CD14-positive monocyte (primary cell): ENCODE data around the gene VTI1A. TPM values are rescaled to one million over a fixed set of nuclear protein-coding genes. Genes with fewer than 3 reads are reported as not detected.

ENCODE experiments used
- DNase-seq, 3 donors: peaks; one replicate each; pipeline ENCODE4 v3.0.0-alpha.2; 2011 to 2022
- H2AFZ ChIP-seq: 2 replicates; pipeline ENCODE4 v1.6.0; 2012; ENCODE audit warnings: mild to moderate bottlenecking, low read depth, low read length, inconsistent platforms; ENCODE audit not compliant: insufficient read depth, poor library complexity, severe bottlenecking
- H3K27ac ChIP-seq, 2 donors: 1 replicate in 1 of 2; 2 replicates in 1 of 2; pipeline ENCODE4 v1.5.1; 2012 to 2013; ENCODE audit warnings: low read length in 2 of 2, control low read depth in 1 of 2, inconsistent platforms in 1 of 2, low read depth in 1 of 2, mild to moderate bottlenecking in 1 of 2
- H3K27me3 ChIP-seq, 2 donors: one replicate each; pipeline versions ENCODE4 v1.6.0 to v1.6.1; 2011 to 2013; ENCODE audit warnings: low read length in 2 of 2; ENCODE audit not compliant: control insufficient read depth in 2 of 2, insufficient read depth in 2 of 2
- H3K36me3 ChIP-seq, 2 donors: replicated peaks in 1 of 2; 1 replicate in 1 of 2; 2 replicates in 1 of 2; pipeline versions ENCODE4 v1.5.1 to v1.6.1; 2012 to 2013; ENCODE audit warnings: low read length in 2 of 2, control low read depth in 1 of 2, inconsistent platforms in 1 of 2, mild to moderate bottlenecking in 1 of 2; ENCODE audit not compliant: insufficient read depth in 2 of 2, control insufficient read depth in 1 of 2
- H3K4me1 ChIP-seq, 2 donors: 1 replicate in 1 of 2; 2 replicates in 1 of 2; pipeline versions ENCODE4 v1.5.1 to v1.6.1; 2012 to 2013; ENCODE audit warnings: low read length in 2 of 2, control low read depth in 1 of 2, inconsistent platforms in 1 of 2, mild to moderate bottlenecking in 1 of 2, moderate library complexity in 1 of 2; ENCODE audit not compliant: insufficient read depth in 2 of 2, control insufficient read depth in 1 of 2
- H3K4me2 ChIP-seq: replicated peaks from 2 replicates; pipeline ENCODE3; 2012; ENCODE audit warnings: low read length, moderate library complexity, mild to moderate bottlenecking; ENCODE audit not compliant: poor library complexity, severe bottlenecking; ENCODE audit errors: extremely low read depth
- H3K4me3 ChIP-seq, 3 experiments: fragments of 200-600 bp in 1 of 3; sonication (generic) in 1 of 3; replicated peaks in 1 of 3; 1 replicate in 2 of 3; 2 replicates in 1 of 3; pipeline ENCODE4 v1.5.1; 2011 to 2013; ENCODE audit warnings: low read length in 3 of 3, mild to moderate bottlenecking in 3 of 3, control low read depth in 2 of 3, low read depth in 2 of 3, inconsistent platforms in 1 of 3, moderate library complexity in 1 of 3
- H3K79me2 ChIP-seq: 2 replicates; pipeline ENCODE4 v1.6.0; 2012; ENCODE audit warnings: mild to moderate bottlenecking, control low read depth, inconsistent platforms, low read length, moderate library complexity; ENCODE audit not compliant: insufficient read depth
- H3K9ac ChIP-seq: 2 replicates; pipeline ENCODE4 v1.6.0; 2017; ENCODE audit warnings: low read length, mild to moderate bottlenecking; ENCODE audit not compliant: insufficient read depth, poor library complexity, severe bottlenecking
- H3K9me3 ChIP-seq, 2 donors: replicated peaks in 1 of 2; 1 replicate in 1 of 2; 2 replicates in 1 of 2; pipeline versions ENCODE4 v1.5.1 to v1.6.1; 2012 to 2013; ENCODE audit warnings: low read length in 2 of 2, control low read depth in 1 of 2; ENCODE audit not compliant: control insufficient read depth in 1 of 2, insufficient read depth in 1 of 2
- H4K20me1 ChIP-seq: 2 replicates; pipeline ENCODE4 v1.6.0; 2012; ENCODE audit warnings: mild to moderate bottlenecking, low read length, control low read depth, moderate library complexity; ENCODE audit not compliant: insufficient read depth
- H3K27ac Mint-ChIP-seq, 7 donors: one replicate each; pipeline ENCODE4 v1.8.0; 2020; ENCODE audit warnings: mild to moderate bottlenecking in 7 of 7, mixed read lengths in 7 of 7, moderate library complexity in 6 of 7, inconsistent platforms in 2 of 7
- H3K27me3 Mint-ChIP-seq, 3 donors: one replicate each; pipeline ENCODE4 v1.8.0; 2021 to 2022; ENCODE audit warnings: low read depth in 3 of 3, mild to moderate bottlenecking in 3 of 3, mixed read lengths in 3 of 3, moderate library complexity in 3 of 3, inconsistent platforms in 1 of 3
- H3K36me3 Mint-ChIP-seq, 2 donors: one replicate each; pipeline ENCODE4 v1.8.0; 2020; ENCODE audit warnings: mixed read lengths in 2 of 2, inconsistent platforms in 1 of 2, mild to moderate bottlenecking in 1 of 2
- H3K4me1 Mint-ChIP-seq: one replicate; pipeline ENCODE4 v1.8.0; 2020; ENCODE audit warnings: mild to moderate bottlenecking, mixed read lengths
- H3K4me3 Mint-ChIP-seq, 2 donors: one replicate each; pipeline ENCODE4 v1.8.0; 2020; ENCODE audit warnings: mild to moderate bottlenecking in 2 of 2, mixed read lengths in 2 of 2, moderate library complexity in 1 of 2
- H3K9me3 Mint-ChIP-seq, 7 donors: one replicate each; pipeline ENCODE4 v1.8.0; 2020 to 2022; ENCODE audit warnings: mixed read lengths in 7 of 7, mild to moderate bottlenecking in 6 of 7, moderate library complexity in 6 of 7, inconsistent platforms in 2 of 7
- WGBS: methylation state at CpG from one replicate; pipeline ENCODE4 v1.1.5; 2013; ENCODE audit warnings: missing lambda C conversion rate; ENCODE audit not compliant: insufficient coverage; 5-methylcytosine and 5-hydroxymethylcytosine counted together
- intact Hi-C, 2 donors: fragments of 100-400 bp; cut with micrococcal nuclease; formaldehyde crosslinking; loops; one replicate each; pipeline versions ENCODE4 v1.15.0 to v1.15.1; 2023
- polyA plus RNA-seq, 3 donors: library from polyadenylated mRNA; depleted of rRNA in 1 of 3; unstranded in 2 of 3; stranded (reverse) in 1 of 3; fragments of 300-500 nt in 2 of 3; fragments of >200 nt in 1 of 3; fragmentation: Illumina TruSeq in 2 of 3; gene quantifications; 1 replicate in 2 of 3; 2 replicates in 1 of 3; pipeline ENCODE4 v1.2.3, GENCODE V29; 2012 to 2021
- TF ChIP-seq, protein P1 (sequence below): fragments of 200-600 bp; IDR thresholded peaks from one replicate; pipeline ENCODE4 v1.8.0; 2022; ENCODE audit warnings: antibody characterized with exemption, mild to moderate bottlenecking

Gene VTI1A
- polyA plus RNA-seq, 3 donors, result 23.6 to 25.4 (median 24.1) TPM

- H3K27me3 Mint-ChIP-seq, result no peaks in the 10 kb centered on the region
These were observed 228.6 kb downstream of the VTI1A start for GRCh38 chr10:112675560-112676083.

GRCh38 chr10:112677689-112678088 is 230.7 kb downstream of the VTI1A start:
- TF ChIP-seq, protein P1, sequence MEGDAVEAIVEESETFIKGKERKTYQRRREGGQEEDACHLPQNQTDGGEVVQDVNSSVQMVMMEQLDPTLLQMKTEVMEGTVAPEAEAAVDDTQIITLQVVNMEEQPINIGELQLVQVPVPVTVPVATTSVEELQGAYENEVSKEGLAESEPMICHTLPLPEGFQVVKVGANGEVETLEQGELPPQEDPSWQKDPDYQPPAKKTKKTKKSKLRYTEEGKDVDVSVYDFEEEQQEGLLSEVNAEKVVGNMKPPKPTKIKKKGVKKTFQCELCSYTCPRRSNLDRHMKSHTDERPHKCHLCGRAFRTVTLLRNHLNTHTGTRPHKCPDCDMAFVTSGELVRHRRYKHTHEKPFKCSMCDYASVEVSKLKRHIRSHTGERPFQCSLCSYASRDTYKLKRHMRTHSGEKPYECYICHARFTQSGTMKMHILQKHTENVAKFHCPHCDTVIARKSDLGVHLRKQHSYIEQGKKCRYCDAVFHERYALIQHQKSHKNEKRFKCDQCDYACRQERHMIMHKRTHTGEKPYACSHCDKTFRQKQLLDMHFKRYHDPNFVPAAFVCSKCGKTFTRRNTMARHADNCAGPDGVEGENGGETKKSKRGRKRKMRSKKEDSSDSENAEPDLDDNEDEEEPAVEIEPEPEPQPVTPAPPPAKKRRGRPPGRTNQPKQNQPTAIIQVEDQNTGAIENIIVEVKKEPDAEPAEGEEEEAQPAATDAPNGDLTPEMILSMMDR, result no peak
- no peak for DNase-seq
- no peak overlapping the region for H3K9ac ChIP-seq
- no peak overlapping the region for H3K4me2 ChIP-seq
- peaks cover 0 to 18% of the 10 kb centered on the region in 2 donors for H3K36me3 ChIP-seq
- no peaks in the 10 kb centered on the region for H3K27me3 ChIP-seq
- Mint-ChIP-seq H3K36me3 (peaks cover 18 to 20% of the 10 kb centered on the region in 2 donors), H3K4me3 (no peak overlapping the region), H3K9me3 (no peaks in the 10 kb centered on the region), H3K27me3 (no peaks in the 10 kb centered on the region), H3K4me1 (no peaks in the 10 kb centered on the region), H3K27ac (no peak overlapping the region)
- 100% methylated on average over 3 of the region's 5 CpGs for WGBS
- intact Hi-C loops, result no loop called here
- H3K79me2 ChIP-seq, result no peaks in the 10 kb centered on the region
- H3K9me3 ChIP-seq, result no peaks in the 10 kb centered on the region
- H3K4me3 ChIP-seq, result no peak overlapping the region
- no peak overlapping the region for H2AFZ ChIP-seq
- no peak overlapping the region for H3K27ac ChIP-seq
- no peaks in the 10 kb centered on the region for H4K20me1 ChIP-seq
- no peaks in the 10 kb centered on the region for H3K4me1 ChIP-seq

More at GRCh38 chr10:112675560-112676083, 228.6 kb downstream of the VTI1A start:
- DNase-seq, result no peak
- TF ChIP-seq, protein P1, result no peak
- no peak overlapping the region for H3K27ac Mint-ChIP-seq
- H2AFZ ChIP-seq, result no peak overlapping the region
- WGBS, result no CpG with 5 or more reads among the region's 10 CpGs
- peaks cover 16 to 18% of the 10 kb centered on the region in 2 donors for H3K36me3 Mint-ChIP-seq
- no peaks in the 10 kb centered on the region for H3K4me1 ChIP-seq
- H3K9me3 ChIP-seq, result no peaks in the 10 kb centered on the region
- H3K36me3 ChIP-seq, result peaks cover 0 to 21% of the 10 kb centered on the region in 2 donors
- no peaks in the 10 kb centered on the region for H4K20me1 ChIP-seq
- H3K4me1 Mint-ChIP-seq, result no peaks in the 10 kb centered on the region
- no peaks in the 10 kb centered on the region for H3K79me2 ChIP-seq
- no peaks in the 10 kb centered on the region for H3K9me3 Mint-ChIP-seq
- no peak overlapping the region for H3K4me3 ChIP-seq
- H3K27me3 ChIP-seq, result no peaks in the 10 kb centered on the region
- no peak overlapping the region for H3K4me2 ChIP-seq
- intact Hi-C loops, result no loop called here
- no peak overlapping the region for H3K9ac ChIP-seq
- no peak overlapping the region for H3K4me3 Mint-ChIP-seq
- no peak overlapping the region for H3K27ac ChIP-seq
